ENCODE data around the gene CSF2RB. TPM values are rescaled to one million over a fixed set of nuclear protein-coding genes. Genes with fewer than 3 reads are reported as not detected.

CSF2RB gene
- total RNA-seq, 1 donor, result 11.2 TPM

GRCh38 chr22:36938886-36939285 is 25.5 kb downstream of the CSF2RB start:
- H3K4me3 ChIP-seq (ENCODE audit: low read depth, low read length), result no peak overlapping the region
- DNase-seq (ENCODE audit: low read depth), result no peak

GRCh38 chr22:36940676-36941075 is 27.2 kb downstream of the CSF2RB start:
- H3K4me3 ChIP-seq (ENCODE audit: low read depth, low read length), result no peak overlapping the region
- no peak for DNase-seq (ENCODE audit: low read depth)
- no peak for TF ChIP-seq CTCF (IDR thresholded peaks at IDR 0.05; ENCODE audit: insufficient read depth, low read depth, low read length)

More at GRCh38 chr22:36938886-36939285, 25.5 kb downstream of the CSF2RB start:
- TF ChIP-seq CTCF (IDR thresholded peaks at IDR 0.05; ENCODE audit: insufficient read depth, low read depth, low read length), result no peak

GRCh38 chr22:36942556-36942955 is 29.1 kb downstream of the CSF2RB start:
- DNase-seq (ENCODE audit: low read depth), result no peak
- TF ChIP-seq CTCF (IDR thresholded peaks at IDR 0.05; ENCODE audit: insufficient read depth, low read depth, low read length), result no peak
- no peak overlapping the region for H3K4me3 ChIP-seq (ENCODE audit: low read depth, low read length)

GRCh38 chr22:36946421-36947158 is 33.2 kb downstream of the CSF2RB start:
- H3K4me3 ChIP-seq (ENCODE audit: low read depth, low read length), result no peak overlapping the region
- peak; percentile 28 for TF ChIP-seq CTCF (IDR thresholded peaks at IDR 0.05; ENCODE audit: insufficient read depth, low read depth, low read length)
- peak; percentile 28 for DNase-seq (ENCODE audit: low read depth)

GRCh38 chr22:36948273-36949225 is 35.1 kb downstream of the CSF2RB start:
- no peak for TF ChIP-seq CTCF (IDR thresholded peaks at IDR 0.05; ENCODE audit: insufficient read depth, low read depth, low read length)
- DNase-seq (ENCODE audit: low read depth), result peak; percentile 59
- H3K4me3 ChIP-seq (ENCODE audit: low read depth, low read length), result no peak overlapping the region

GRCh38 chr22:36950797-36951590 is 37.6 kb downstream of the CSF2RB start:
- H3K4me3 ChIP-seq (ENCODE audit: low read depth, low read length), result no peak overlapping the region

More at GRCh38 chr22:36950797-36951590, 37.6 kb downstream of the CSF2RB start:
- DNase-seq (ENCODE audit: low read depth), result no peak
- TF ChIP-seq CTCF (IDR thresholded peaks at IDR 0.05; ENCODE audit: insufficient read depth, low read depth, low read length), result no peak

All from fibroblast of villous mesenchyme (primary cell).